Measurements from ENCODE around the gene ZNF358. TPM values are rescaled to one million over a fixed set of nuclear protein-coding genes. Genes with fewer than 3 reads are reported as not detected.

The ZNF358 gene
- 35.8 and 50.3 TPM in 2 replicates for total RNA-seq (2014; rRNA removed; shearing (Covaris generic))

DNA sequence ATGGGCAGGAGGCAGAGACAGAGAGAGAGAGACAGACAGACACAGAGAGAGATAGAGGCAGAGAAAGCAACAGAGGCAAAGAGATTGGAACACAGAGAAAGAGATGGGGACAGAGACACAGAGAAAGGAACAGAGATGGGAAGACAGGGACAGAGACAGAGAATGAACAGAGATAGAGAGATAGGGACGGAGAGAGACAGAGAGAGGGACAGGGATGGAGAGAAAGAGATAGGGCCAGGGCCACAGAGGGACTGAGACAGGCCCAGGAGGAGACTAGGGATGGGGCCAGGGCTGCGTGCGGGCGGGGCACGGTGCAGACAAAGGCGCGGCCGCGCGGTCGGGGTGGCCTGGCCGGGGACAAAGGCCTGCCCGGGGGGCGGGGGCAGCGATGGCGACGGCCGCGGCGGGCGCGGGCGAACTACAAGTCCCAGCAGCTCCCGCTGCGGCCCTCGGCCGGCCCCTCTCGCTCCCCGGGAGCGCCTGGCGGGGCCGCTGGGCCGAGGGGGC lies at the start of gene ZNF358:
TSS of gene ZNF358 (plus strand) at position 459 of the 507 bp plus-strand sequence. CDS start 3,140 bp downstream, outside the sequence.
- peak; percentile 80 for DNase-seq (ENCODE audit: low read depth)

DNA sequence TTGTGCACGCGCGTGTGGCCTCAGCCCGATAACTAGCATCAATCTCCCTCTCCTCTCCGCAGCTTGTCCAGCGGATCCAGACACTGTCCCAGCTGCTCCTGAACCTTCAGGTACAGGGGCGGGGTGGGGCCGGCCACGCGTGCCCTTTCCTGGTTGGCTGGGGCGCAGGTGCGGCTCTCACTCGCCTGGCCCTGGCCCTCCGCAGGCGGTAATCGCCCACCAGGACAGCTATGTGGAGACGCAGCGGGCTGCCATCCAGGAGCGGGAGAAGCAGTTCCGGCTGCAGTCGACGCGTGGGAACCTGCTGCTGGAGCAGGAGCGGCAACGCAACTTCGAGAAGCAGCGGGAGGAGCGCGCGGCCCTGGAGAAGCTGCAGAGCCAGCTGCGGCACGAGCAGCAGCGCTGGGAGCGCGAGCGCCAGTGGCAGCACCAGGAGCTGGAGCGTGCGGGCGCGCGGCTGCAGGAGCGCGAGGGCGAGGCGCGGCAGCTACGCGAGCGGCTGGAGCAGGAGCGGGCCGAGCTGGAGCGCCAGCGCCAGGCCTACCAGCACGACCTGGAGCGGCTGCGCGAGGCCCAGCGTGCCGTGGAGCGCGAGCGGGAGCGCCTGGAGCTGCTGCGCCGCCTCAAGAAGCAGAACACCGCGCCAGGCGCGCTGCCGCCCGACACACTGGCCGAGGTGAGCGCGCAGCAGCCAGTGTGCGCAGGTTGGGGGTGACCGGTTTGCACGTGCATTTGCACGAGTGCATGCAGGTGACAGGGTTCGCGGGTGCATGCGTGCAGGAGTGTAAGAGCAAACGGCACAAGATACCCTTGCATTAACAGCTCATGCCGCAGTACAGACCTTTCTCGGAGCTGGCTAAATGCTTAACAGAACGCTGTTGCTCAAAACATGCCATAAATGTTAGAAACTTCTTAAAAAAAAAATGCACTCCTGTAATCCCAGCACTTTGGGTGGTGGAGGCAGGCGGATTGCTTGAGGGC lies 48.6 kb upstream of the ZNF358 start:
- no peak for DNase-seq (ENCODE audit: low read depth)

DNA sequence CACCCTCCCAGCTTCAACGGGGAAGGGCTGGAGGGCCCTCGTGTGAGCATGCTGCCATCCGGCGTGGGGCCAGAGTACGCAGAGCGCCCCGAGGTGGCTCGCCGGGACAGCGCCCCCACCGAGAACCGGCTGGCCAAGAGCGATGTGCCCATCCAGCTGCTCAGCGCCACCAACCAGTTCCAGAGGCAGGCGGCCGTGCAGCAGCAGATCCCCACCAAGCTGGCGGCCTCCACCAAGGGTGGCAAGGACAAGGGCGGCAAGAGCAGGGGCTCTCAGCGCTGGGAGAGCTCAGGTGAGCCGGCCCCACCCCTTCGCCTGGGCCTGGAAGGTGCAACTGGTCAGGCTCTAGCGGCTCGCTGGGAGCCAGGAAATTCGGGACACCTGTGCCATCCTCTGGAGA lies 47.1 kb upstream of the ZNF358 start:
- DNase-seq (ENCODE audit: low read depth) = no peak

DNA sequence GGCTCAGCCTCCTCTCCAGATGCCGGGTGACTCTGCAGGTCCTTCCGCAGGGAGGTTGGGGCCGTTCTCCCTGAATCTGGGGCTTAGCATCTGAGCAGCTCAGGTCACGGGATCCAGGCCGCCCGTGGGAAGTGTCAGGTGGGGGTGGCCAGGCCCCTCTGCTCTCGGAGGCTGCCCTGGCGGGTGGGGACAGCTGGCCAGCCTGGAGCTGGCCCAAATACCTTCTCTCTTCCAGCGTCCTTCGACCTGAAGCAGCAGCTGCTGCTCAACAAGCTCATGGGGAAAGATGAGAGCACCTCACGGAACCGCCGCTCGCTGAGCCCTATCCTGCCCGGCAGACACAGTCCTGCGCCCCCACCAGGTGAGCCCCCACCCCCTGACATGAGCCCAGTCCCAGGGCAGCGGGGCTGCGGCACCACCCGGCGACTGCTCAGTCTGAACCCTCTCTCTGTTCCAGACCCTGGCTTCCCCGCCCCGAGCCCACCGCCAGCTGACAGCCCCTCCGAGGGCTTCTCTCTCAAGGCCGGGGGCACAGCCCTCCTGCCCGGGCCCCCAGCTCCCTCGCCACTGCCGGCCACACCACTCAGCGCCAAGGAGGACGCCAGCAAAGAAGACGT lies 46.1 kb upstream of the ZNF358 start:
- no peak for DNase-seq (ENCODE audit: low read depth)

DNA sequence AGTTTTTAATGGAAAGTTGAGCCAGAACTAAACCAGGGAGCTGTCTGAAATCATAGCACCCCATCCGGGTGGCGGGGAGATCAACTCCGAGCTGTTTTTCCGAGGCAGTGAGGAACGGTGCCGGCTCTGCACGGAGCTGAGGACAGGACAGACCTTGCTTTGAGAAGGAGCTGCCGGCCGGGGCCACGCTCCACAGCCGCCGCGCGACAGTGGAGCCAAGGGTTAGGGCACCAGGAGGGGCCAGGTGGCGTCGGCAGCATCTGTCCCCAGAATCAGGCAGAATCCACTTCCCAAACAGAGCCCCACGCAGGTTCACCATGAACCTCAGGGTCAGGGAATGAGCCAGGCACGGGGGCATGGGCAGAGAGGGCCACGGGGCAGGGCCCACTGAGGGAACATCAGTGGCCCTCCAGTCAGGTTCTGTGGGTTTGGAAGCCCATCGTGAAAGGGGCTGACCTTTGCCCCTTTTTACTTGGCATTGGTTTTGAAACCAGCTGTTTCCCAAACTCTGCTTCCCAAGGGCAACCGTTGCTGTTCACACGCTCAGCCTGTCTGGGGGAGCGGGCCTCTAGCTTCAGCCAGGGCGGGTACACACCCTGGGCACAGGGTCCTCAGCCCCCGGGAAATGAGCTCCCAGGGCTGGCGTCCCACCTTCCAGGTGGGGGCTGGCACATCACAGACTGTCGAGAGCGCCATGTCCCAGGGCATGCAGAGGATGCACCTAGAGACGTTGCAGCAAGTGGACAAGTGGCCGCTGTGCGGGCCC lies 45.2 kb upstream of the ZNF358 start:
- DNase-seq (ENCODE audit: low read depth) = no peak

DNA sequence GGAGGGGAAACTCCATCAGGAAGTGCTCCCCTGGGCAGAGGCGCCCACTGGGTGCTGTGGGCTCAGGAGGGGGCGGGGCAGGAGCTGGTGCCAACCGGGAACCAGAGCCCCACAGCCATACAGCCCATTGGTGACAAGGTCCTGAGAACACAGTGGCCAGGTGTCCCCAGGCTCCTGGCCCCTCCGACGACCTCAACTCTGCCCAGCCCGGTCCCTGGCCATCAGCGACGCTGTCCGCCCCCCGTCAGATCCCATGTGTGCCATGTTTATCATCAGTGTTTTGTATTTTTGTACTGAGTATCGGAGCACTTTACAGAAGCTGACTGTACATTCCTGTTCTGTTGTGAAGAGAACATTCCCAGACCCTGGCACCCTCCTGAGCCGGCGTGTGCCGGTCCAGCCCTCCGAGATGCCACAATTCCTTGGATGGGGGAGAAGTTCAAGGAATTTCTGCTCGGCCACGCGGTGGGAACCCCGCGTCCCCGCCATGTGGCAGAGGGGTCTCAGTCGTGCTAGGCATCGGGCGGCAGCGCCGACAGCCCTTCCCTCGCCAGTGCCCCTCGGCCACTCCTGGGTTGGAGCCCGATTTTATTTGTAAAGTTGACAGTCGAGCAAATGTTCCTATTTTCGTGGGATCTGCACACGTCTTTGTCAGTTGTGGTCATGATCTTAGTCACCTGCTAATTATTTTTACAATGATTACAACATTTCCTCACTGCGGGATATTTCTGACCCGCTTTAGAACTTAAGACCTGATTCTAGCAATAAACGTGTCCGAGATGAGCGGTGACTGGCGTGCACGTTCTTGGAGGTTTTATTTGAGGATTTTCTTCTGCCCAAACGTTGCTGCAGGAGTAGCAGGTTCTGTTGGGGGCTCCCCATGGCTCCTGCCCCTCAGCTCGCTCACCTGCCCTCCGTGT lies 43.9 kb upstream of the ZNF358 start:
- DNase-seq (ENCODE audit: low read depth) = no peak

DNA sequence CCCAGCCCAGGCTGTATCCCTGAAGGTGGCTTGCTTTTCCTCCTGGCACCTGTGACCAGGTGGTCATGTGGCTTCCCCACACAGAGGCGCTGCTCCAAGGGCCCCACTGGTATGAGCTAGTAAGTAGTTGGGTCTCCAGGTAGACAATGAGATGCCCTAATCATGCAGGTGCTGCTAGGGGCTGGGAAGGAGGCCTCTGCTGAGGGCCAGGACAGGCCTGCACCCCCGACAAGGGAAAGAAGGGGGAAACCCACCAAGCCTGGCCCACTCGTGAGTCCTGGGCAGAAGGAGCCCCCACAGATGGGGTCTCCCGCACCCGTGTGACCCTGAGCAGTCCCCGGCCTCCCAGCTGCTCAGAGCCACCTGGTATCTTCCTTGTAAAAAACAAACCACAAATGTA lies 40.2 kb upstream of the ZNF358 start:
- DNase-seq (ENCODE audit: low read depth) = no peak

DNA sequence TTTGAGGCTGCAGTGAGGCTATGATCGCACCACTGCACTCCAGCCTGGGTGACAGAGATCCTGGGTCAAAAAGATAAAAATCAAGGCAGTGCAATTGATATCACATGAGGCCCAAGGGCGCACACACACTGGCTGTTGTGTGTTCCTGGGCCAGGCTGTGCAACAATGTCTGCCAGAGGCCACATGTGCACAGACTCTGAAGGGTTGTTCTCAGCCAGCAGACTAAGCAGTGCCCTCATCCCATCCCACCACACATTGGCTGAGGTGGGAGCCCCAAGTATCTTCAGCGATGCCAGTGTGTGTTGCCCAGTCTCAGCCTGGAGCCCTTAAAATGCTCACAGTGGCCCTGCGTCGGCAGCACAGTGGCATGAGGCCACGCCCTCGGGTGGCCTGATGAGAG lies 39.7 kb upstream of the ZNF358 start:
- DNase-seq (ENCODE audit: low read depth) = no peak

DNA sequence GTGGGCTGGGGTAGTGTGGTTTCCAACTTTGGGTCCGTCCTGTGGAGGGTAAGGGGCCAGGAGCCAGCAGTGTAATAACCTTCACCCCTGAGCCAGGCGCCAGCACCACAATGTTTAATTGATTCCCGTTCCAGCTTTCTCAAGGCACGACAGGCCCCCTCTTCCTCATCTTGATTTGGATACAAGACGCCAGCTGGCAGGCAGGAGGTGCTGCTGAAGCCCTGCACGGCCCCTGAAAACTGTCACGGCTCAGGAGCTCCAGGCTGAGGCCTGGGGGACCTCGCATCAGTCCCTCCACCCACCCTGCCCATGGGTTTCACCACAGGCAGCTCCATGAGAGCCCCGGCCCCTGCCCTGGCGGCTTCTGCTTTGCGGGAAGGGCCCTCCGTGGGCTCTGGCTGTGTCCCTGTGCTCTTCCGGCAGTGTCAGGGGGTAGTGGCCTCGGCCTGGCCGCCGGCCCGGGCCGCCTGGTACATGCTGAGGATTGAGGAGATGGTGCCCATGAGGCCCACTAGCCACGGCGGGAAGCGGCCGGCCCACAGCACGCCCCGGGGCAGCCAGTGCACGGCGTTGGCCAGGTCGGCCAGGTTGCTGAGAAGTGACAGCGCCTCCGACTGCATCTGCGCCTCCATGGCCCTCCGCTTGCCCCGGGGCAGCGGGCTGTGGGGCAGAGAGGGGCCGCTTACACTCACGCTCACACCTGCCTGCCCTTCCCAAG lies 39.0 kb upstream of the ZNF358 start:
- DNase-seq (ENCODE audit: low read depth) = no peak

DNA sequence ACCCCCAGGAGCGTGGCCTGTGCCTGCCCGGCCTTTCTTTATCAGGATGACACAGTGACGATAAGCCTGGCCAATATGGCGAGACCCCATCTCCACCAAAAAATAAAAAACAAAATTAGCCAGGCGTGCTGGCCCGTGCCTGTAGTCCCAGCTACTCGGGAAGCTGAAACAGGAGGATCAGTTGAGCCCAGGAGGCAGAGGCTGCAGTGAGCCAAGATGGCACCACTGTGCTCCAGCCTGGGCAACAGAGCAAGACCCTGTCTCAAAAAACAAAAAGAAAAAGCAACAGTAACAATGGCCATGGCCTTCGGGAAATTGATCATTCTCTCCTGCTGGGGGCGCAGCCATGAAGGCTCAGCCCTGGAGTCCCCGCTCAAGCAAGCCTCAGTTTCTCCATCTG lies 38.1 kb upstream of the ZNF358 start:
- no peak for DNase-seq (ENCODE audit: low read depth)

DNA sequence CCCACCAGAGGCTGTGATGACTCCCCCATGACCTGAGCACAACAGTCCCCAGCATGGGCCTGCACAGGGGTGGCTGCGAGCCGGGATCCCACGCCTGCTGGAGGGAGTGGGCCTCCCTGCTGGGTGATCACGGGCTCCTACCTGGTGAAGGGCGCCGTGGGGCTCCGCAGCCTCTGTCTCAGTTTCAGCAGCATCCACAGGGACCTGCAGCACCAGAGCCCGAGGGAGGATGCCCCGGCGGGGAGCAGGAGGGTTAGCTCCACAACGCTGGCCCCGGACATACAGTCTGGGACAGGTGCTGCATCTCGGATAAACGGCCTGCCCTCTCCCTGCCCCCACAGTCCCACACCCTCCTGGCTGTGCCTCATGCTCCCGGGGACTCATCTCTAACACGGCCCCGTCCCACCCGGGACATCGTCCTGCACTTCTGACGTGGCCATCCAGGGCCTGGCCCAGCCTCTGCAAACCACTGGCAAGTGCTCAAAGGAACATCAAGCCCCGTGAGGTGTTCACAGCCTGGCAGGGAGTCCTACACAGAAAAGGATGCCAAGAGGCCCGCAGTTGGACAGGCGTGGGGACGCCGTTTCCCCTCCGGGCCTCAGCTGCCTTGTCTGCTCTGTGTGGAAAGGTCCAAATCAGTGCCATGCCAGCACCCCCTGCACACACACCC lies 37.6 kb upstream of the ZNF358 start:
- peak; percentile 40 for DNase-seq (ENCODE audit: low read depth)

DNA sequence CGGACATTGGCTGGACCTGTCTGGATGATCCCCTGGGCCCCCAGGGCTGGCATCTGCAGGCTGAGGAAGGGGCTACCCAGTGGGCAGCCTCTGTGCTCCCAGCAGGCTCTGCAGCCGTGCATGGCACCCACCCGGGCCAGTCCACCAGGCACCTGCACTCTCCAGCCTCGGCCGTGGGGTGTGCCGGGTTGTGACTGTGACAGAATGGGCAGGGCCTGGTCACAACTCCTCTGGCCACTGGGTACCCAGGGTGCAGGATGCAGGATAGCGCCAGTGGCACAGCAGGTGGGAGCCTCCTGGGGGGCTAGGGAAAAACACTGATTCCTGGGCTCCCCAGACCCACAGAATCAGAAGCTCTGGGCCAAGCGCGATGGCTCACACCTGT lies 37.1 kb upstream of the ZNF358 start:
- DNase-seq (ENCODE audit: low read depth) = no peak

DNA sequence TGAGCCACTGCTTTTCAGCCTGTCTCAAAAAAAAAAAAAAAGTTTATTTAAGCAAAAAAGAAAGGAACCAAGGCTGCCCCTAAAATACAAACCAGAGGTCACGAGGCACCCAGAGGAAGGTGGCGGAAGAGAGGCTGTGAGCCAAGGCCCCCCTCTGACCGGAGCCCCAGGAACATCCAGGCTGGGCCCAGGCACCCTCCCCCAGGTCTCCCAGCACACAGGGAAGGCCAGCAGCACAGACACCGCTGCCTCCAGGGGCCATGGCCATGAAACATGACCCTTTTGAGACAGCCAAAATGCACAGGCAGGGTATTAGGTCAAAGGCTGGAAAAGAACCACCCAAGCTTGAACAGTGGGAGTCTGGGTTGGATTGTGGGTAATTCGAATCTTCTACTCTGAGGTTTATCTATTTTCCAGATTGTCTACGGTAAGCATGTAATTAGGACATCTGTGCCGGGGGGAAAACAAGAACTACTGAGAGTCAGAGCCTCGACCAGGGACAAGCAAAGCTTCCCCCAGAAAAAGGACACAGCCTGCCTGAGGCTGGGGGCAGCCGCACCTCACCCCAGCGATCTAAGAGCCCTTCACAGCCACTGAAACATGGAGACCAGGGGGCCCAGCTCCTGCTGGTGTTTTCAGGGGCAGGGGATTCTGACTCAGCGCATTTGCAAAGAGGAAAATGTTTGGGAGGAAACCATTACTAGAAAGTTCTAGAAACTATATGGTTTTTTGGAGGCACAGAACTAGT lies 35.5 kb upstream of the ZNF358 start:
- peak; percentile 41 for DNase-seq (ENCODE audit: low read depth)

DNA sequence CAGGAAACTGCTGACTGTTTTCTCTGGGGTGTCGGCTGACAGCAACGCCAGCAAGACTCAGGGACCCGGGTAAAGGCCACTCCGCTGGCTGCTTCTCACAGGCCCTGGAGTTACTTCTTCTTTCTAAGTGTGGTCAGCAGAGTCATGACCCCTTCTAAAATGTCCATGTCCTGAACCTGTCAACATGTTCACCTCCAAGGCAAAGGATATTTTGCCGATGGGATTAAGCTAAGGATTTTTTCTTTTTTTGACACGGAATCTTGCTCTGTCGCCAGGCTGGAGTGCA lies 35.0 kb upstream of the ZNF358 start:
- no peak for DNase-seq (ENCODE audit: low read depth)

DNA sequence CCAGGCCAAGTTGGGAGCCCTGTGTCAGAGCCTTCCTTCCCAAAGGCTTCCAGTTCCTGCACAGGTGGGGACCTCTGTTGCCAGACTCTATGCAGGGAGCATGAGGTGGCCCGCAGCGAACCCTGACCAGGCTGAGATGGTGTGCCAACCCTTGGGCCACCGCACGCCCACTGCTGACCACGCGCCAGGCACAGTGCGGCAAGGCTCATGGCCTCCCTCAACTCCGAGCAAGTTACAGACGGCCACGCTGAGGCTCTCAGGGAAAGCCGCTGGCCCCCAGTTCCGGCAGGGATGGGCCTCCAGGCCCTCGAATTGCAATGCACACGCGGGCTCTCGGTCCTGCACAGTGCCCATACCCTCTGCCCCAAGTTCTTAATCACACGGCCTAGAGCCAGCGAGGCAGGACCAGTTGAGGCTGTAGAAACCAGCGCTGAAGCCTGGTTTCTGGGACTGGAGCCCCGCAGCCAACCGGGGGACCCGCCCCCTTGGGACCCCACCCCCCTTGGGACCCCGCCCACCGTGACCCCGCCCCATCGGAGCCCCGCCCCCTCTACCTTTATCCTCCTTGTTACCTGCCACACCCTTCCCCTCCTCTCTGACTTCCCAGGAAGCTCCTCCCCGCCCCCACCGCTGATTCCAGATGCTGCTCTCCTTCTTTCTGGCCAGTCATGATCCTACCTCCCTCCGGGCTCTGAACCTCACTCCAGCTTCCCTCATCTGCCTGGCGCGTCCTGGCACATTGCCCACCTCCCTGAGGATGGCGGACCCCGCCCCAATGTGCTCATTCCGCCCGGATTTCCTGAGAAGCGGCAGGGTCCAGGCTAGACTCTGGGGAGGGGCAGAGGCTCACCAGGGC lies 33.1 kb upstream of the ZNF358 start:
- no peak for DNase-seq (ENCODE audit: low read depth)

DNA sequence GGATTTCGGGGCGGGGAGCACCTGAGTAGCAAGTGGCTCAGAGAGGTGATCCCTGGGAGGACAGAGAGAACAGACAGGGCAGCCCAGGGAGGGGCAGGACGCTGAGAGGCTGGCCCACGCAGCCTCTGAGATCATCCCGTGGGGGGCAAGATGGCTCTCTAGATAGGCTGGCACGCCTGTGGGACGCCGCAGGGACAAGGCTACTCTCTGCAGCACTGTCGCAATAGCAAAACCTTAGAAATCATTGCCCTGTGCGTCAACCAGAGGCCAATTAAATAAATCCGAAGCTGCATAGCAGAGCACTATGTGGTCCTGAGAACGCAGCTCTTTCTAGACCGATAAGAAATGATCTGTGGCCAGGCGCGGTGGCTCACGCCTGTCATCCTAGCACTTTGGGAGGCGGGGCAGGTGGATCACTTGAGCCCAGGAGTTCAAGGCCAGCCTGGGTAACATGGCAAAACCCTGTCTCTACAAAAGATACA lies 32.1 kb upstream of the ZNF358 start:
- DNase-seq (ENCODE audit: low read depth) = peak; percentile 57

DNA sequence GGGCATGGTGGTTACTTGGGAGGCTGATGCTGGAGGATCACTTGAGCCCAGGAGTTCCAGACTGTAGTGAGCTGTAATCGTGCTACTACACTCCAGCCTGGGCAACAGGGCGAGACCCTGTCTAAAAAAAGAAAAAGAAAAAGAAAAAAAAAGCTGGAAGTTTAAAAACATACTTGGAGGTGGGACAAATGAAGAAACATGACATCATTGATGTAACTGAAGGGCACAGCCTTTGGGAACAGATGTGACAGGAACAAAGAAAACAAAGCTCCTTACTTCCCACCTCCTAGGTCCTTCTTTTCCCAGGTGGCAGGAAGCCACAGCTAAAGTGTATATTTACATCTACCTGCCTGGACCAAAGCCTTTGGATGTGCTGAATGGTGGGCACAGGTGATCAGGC lies 29.0 kb upstream of the ZNF358 start:
- DNase-seq (ENCODE audit: low read depth) = no peak

DNA sequence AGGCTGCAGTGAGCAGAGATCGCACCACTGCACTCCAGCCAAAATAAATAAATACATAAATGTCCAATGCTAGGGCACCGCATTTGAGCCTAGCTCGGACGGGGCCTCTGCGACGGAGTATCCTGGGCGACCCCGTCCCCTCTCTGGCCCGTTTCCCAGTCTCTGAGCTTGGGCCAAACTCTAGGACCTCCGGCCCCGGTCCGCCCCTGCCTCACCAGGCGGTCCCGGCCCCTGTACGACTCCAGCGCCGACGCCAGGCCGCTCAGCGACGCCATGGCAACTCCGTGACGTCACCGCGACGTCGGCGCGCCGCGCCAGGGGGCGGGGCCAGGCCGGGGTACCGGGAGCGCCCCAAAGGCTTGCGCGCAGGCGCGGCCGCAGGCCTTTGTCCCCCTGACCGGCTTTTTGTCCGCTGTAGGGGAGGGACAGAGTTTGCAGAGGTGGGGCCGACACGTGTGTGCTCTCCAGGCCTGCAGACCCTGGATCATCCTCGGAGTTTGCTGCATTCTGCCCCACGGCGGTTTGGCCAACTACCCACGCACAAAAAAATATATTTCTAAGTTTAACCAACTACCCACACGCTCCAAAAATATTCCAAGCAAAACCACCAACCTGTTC lies 27.1 kb upstream of the ZNF358 start, which contains the start of gene PEX11G:
TSS of gene PEX11G (minus strand) at position 300 of the 618 bp plus-strand sequence. CDS start at position 275, 25 bp downstream.
- peak; percentile 81 for DNase-seq (ENCODE audit: low read depth)

Data from RPMI7951 (cell line).